ENCODE results near the gene CELF4. TPM values are rescaled to one million over a fixed set of nuclear protein-coding genes. Genes with fewer than 3 reads are reported as not detected.
A peak's percentile ranks its signal among the peaks of the same experiment; 100 is the strongest.

The CELF4 gene
- total and polyA plus RNA-seq, 4 donors, result 0.24 to 3.0 (median 1.3) TPM

GRCh38 chr18:37398248-37398920 is 167.2 kb downstream of the CELF4 start:
- H3K36me3 ChIP-seq (ENCODE audit: control insufficient read depth in 4 of 4, insufficient read depth in 4 of 4, low read length in 4 of 4), result no peaks in the 10 kb centered on the region
- H3K4me3 ChIP-seq, result no peak overlapping the region
- WGBS, 2 donors, result 81 to 85% methylated on average over 14 of the region's 14 CpGs
- ATAC-seq (ENCODE audit: insufficient read depth, low FRiP score) (no peak), DNase-seq (no peak)
- H3K9ac ChIP-seq (ENCODE audit: insufficient read depth in 1 of 2, low read length in 2 of 2), result no peak overlapping the region
- no peaks in the 10 kb centered on the region for H3K27me3 ChIP-seq (ENCODE audit: control insufficient read depth in 3 of 3, insufficient read depth in 3 of 3, low read length in 2 of 3)
- H3K9me3 ChIP-seq (ENCODE audit: control insufficient read depth in 4 of 4, insufficient read depth in 3 of 4, low read length in 3 of 4), result no peaks in the 10 kb centered on the region
- H3K4me1 ChIP-seq (ENCODE audit: control insufficient read depth in 5 of 5, insufficient read depth in 5 of 5, low read length in 5 of 5), result peaks cover 0 to 53% (median 27%) of the 10 kb centered on the region in 5 donors
- no peak overlapping the region for H3K27ac ChIP-seq (ENCODE audit: low read depth in 1 of 2, low read length in 1 of 2)
- no peak for TF ChIP-seq CTCF (IDR thresholded peaks at IDR 0.05; ENCODE audit: control extremely low read depth, extremely low read depth)

GRCh38 chr18:37397814-37398213 is 167.8 kb downstream of the CELF4 start:
- Histone ChIP-seq H3K27me3 (ENCODE audit: control insufficient read depth in 3 of 3, insufficient read depth in 3 of 3, low read length in 2 of 3) (no peaks in the 10 kb centered on the region), H3K27ac (ENCODE audit: low read depth in 1 of 2, low read length in 1 of 2) (no peak overlapping the region), H3K4me1 (ENCODE audit: control insufficient read depth in 5 of 5, insufficient read depth in 5 of 5, low read length in 5 of 5) (peaks cover 0 to 51% (median 27%) of the 10 kb centered on the region in 5 donors), H3K9me3 (ENCODE audit: control insufficient read depth in 4 of 4, insufficient read depth in 3 of 4, low read length in 3 of 4) (no peaks in the 10 kb centered on the region), H3K9ac (ENCODE audit: insufficient read depth in 1 of 2, low read length in 2 of 2) (no peak overlapping the region), H3K36me3 (ENCODE audit: control insufficient read depth in 4 of 4, insufficient read depth in 4 of 4, low read length in 4 of 4) (no peaks in the 10 kb centered on the region), H3K4me3 (no peak overlapping the region)
- no peak for ATAC-seq (ENCODE audit: insufficient read depth, low FRiP score)
- peak in 1 of 3 donors; percentile 22 for DNase-seq
- no peak for TF ChIP-seq CTCF (IDR thresholded peaks at IDR 0.05; ENCODE audit: control extremely low read depth, extremely low read depth)
- WGBS, 2 donors, result 70 to 74% methylated on average over 6 of the region's 6 CpGs

GRCh38 chr18:37396971-37397720 is 168.5 kb downstream of the CELF4 start:
- DNase-seq, result peak; percentile 85 to 90 (median 89)
- WGBS, 2 donors, result 69 to 79% methylated on average over 5 of the region's 5 CpGs
- H3K9ac ChIP-seq (ENCODE audit: insufficient read depth in 1 of 2, low read length in 2 of 2), result no peak overlapping the region
- peaks cover 0 to 45% (median 20%) of the 10 kb centered on the region in 5 donors for H3K4me1 ChIP-seq (ENCODE audit: control insufficient read depth in 5 of 5, insufficient read depth in 5 of 5, low read length in 5 of 5)
- H3K9me3 ChIP-seq (ENCODE audit: control insufficient read depth in 4 of 4, insufficient read depth in 3 of 4, low read length in 3 of 4), result no peaks in the 10 kb centered on the region
- no peaks in the 10 kb centered on the region for H3K27me3 ChIP-seq (ENCODE audit: control insufficient read depth in 3 of 3, insufficient read depth in 3 of 3, low read length in 2 of 3)
- H3K4me3 ChIP-seq, result no peak overlapping the region
- ATAC-seq (ENCODE audit: insufficient read depth, low FRiP score), result no peak
- H3K27ac ChIP-seq (ENCODE audit: low read depth in 1 of 2, low read length in 1 of 2), result no peak overlapping the region
- TF ChIP-seq CTCF (IDR thresholded peaks at IDR 0.05; ENCODE audit: control extremely low read depth, extremely low read depth), result no peak
- no peaks in the 10 kb centered on the region for H3K36me3 ChIP-seq (ENCODE audit: control insufficient read depth in 4 of 4, insufficient read depth in 4 of 4, low read length in 4 of 4)
